ENCODE data around the gene RFX8.

DNA sequence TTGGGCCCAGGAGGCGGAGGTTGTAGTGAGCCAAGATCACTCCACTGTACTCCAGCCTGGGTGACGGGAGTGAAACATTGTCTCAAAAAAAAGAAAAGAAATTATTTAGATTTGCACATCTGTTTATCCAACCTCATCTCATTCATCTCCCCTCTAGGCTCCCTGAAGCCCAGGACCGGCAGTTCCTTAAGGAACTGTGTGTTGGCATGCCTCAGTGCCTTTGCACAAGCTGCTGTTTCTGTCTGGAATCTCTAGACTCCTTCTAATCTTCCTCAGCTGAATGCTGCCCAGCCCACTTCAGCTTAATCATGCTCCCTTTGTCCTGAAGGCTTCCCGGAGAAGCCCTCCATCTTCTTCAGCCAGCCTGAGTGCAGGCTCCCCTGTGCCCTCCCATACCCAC lies 10.9 kb upstream of the RFX8 start:
- TF ChIP-seq USF2 (IDR thresholded peaks at IDR 0.05; ENCODE audit: low read length) (no peak), POLR2AphosphoS5 (IDR thresholded peaks at IDR 0.05; ENCODE audit: low read depth, low read length) (no peak), NANOG (IDR thresholded peaks at IDR 0.05; ENCODE audit: insufficient read depth, low read depth, low read length, poor library complexity, severe bottlenecking) (no peak), CREB1 (IDR thresholded peaks at IDR 0.05) (no peak), RAD21 (IDR thresholded peaks at IDR 0.05 in 1 of 2, conservative IDR thresholded peaks at IDR 0.05 in 1 of 2; ENCODE audit: low read depth in 2 of 2, low read length in 2 of 2) (no peak), ATF3 (IDR thresholded peaks at IDR 0.05; ENCODE audit: insufficient read depth, low read depth, low read length) (no peak), CBX8 (IDR thresholded peaks at IDR 0.05; ENCODE audit: borderline replicate concordance, low read depth, low read length) (no peak)
- TF ChIP-seq, protein P1, sequence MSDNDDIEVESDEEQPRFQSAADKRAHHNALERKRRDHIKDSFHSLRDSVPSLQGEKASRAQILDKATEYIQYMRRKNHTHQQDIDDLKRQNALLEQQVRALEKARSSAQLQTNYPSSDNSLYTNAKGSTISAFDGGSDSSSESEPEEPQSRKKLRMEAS (IDR thresholded peaks at IDR 0.05) = no peak
- TF ChIP-seq, protein P2, sequence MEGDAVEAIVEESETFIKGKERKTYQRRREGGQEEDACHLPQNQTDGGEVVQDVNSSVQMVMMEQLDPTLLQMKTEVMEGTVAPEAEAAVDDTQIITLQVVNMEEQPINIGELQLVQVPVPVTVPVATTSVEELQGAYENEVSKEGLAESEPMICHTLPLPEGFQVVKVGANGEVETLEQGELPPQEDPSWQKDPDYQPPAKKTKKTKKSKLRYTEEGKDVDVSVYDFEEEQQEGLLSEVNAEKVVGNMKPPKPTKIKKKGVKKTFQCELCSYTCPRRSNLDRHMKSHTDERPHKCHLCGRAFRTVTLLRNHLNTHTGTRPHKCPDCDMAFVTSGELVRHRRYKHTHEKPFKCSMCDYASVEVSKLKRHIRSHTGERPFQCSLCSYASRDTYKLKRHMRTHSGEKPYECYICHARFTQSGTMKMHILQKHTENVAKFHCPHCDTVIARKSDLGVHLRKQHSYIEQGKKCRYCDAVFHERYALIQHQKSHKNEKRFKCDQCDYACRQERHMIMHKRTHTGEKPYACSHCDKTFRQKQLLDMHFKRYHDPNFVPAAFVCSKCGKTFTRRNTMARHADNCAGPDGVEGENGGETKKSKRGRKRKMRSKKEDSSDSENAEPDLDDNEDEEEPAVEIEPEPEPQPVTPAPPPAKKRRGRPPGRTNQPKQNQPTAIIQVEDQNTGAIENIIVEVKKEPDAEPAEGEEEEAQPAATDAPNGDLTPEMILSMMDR (IDR thresholded peaks at IDR 0.05; ENCODE audit: control extremely low read depth in 1 of 3, insufficient read depth in 1 of 3, low read depth in 1 of 3, low read length in 3 of 3) = no peak

Data from H1 (cell line).